HG02852 (cell line): Measurements from ENCODE around the gene ROCK2.
"Not testable (repeated sequence)": the region's sequence is repeated elsewhere in the genome, so short reads cannot be mapped to it uniquely, and the experiment has no call there.

Experiments
- ATAC-seq: cut with Tn5 transposase; IDR thresholded peaks from one replicate; pipeline ENCODE4 v1.9.1; 2021; ENCODE audit warnings: mild to moderate bottlenecking, moderate library complexity; ENCODE audit not compliant: unreplicated experiment

Gene ROCK2

DNA sequence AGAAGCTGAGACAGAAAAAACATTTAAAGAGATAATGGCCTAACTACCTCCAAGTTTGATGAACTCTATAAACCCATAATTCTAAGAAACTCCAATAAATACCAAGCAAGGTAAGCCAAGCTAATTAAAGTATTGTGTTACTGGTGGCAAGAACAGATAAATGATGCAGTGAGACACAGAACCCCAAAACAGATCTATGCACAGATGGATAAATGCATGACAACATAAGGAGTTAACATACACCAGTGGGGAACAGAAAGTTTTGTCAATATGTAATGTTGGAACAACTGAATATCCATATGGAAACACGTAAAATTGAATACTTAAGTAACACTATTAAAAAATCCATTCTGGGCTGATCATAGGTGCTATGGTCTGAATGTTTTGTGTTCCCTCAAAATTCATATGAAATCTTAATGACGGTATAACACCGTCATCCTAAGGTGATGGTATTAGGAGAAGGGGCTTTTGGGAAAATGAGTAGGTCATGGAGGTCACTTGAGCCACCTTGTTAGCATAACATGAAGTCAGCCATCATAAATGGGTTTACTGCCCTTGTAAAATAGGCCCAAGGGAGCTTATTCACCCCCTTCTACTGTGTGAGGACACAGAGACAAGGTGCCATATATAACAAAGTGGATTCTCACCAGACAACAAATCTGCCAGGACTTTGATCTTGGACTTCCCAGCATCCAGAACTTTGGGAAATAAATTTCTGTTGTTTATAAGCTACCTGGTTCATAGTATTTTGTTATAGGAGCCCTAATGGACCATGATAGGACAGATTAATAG is 102.8 kb downstream of the ROCK2 start:
- no peak for ATAC-seq

DNA sequence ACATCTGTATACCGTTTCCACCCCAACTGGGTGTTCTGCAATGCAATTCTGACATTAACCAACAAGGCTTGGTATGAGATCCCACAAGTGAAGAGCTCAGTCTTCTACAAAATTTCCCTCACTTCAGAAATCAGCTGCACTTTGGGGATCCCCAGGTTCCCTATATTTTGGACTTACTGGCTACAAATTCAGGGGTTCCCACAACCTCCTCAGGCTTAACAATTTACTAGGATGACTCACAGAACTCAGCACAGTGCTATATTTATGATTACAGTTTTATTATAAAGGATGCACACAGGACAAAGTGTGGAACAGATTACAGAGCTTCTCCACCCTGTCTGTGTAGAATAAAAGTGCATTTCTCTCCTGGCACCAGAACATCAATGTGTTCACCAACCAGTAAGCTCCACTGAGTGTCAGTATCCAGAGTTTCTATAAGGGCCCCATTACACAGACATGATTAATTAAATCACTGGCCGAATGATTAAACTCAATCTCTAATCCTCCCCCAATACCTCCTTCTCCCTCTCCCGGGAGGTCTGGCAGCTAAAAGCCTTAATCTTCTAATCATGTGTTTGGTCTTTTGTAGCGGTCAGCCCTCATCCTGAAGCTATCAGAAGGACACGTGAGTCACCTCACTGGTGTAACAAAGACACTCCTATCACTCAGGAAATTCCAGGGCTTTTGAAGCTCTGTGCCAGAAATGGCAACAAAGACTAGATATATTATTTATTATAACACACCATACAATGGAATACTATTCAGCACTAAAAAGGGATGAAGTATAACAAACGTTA is 104.6 kb downstream of the ROCK2 start:
- no peak for ATAC-seq

DNA sequence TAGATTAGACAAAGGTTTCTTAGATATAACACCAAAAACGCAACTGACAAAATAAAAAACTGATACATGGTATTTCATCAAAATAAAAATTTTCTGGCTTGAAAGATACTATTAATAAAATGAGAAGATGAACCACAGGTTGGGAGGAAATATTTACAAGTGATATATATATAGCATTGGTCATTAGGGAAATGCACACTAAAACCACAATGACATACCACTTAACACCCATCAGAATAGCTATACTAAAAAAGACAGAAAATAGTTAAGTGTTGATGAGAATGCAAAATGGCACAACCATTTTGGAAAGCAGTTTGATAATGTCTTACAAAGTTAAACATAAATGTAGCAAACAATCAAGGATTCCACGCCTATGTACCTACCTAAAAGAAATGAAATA is 105.3 kb downstream of the ROCK2 start:
- no peak for ATAC-seq

DNA sequence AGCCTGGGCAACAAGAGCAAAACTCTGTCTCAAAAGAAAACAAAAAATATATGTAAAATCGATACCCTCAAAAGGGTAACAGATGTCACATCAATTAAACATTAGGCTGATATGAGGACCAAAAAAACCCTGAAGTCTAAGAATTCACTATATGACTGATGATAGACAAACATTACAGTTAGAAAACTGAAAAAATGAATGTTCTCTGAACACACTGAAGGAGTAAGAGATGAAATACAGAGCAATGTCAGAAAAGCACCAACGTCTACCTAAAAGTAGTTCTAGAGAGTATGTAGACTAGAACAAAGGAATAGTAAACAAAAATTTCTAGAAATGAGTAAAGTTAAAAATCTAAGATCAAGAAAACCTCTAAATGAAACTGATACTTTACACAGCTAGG is 107.3 kb downstream of the ROCK2 start:
- ATAC-seq = no peak

DNA sequence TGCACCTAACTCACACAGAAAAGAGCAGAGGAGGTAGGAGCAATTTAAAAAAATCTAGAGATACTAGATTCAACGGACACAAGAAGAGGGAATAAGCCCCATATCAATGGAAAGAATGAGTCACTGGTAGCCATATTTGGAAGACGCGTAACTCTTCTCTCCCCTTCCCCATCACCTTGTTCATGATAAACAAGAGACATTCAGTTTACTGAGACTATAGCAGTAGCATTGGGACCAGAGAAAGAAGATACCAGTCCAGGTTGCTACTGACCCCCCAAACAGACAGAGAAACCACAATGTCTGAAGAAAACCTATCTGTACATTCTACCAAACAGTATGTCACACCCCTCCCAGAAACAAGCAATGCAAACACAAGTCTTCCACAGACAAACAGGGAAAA is 108.1 kb downstream of the ROCK2 start:
- no peak for ATAC-seq

DNA sequence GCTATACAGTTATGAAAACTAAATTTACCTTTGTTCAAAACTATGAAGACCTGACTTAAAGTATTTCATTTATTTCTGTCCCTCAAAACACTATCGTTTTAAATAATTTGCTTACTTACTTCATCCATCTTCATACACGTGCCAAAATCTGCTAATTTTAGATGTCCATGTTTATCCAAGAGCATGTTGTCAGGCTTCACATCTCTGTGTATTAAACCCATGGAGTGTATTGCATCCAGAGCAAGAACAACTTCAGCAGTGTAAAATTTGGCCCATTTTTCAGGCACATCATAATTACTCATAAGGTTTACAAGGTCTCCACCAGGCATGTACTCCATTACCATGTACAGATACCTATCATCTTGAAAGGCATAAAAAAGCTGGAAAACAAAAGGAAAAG is 108.9 kb downstream of the ROCK2 start:
- ATAC-seq = no peak

DNA sequence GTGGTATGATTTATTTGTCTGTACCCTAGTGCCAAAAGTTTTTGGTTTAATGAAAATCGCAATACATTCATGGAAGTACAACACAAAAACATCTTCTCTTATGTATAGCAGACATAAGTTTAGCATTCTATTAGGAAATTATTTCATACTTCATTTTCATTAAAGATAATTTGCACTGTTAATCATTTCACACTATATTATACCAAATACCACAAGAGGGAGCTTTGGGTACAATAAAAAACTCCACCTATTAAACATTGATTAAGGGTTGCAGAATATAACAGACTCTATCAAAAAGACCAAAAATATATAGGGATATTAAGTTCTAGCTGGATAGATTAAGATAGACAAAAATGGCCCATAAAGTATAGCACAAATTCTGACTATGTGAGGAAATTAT is 110.1 kb downstream of the ROCK2 start:
- ATAC-seq = no peak

DNA sequence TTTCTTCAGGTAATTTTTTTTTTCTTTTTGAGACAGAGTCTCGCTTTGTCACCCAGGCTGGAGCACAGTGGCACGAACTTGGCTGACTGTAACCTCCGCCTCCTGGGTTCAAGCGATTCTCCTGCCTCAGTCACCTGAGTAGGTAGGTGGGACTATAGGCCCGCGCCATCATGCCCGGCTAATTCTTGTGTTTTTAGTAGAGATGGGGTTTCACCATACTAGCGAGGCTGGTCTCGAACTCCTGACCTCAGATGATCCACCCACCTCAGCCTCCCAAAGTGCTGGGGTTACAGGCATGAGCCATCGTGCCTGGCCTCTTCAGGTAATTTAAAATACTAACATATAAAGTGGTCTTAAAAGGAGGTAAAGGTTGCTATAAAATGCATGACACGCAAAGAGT is 113.2 kb downstream of the ROCK2 start:
- ATAC-seq = not testable (repeated sequence)

DNA sequence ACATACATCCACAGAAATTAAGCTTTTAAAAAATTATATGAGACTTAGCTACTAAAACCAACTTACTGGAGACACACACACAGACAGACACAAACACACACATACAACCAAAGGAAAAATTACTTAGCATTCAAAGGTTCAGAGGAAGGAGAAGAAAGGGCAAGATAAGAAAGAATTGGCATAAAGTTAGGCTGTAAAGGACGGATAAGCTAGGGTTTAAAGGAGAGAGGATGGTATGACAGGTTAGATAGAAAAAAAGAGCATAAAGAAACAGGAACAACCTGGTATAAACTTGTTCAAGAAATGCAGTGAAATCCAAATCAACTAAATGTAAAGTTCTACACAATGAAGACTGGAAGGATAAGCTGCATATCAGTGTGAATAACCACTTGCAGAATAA is 115.7 kb downstream of the ROCK2 start:
- ATAC-seq = no peak

DNA sequence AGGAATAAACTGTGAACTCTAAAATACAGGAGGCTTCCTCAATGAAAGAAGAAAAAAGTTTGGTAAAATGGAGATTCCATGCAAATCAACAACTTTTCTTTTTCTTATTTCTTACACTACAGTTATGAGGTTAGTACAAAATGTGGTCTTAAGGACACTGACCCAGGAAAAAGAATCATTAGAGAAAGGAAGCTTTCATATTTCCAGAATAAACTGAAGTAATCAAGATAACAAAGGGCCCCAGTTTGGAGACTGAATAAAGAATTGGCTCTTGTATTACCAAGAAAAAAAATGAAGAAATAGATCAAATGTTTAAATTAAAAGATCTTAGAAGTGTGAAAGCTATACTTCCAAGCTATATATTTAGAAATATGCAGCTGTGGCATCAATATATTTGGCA is 116.8 kb downstream of the ROCK2 start:
- no peak for ATAC-seq

DNA sequence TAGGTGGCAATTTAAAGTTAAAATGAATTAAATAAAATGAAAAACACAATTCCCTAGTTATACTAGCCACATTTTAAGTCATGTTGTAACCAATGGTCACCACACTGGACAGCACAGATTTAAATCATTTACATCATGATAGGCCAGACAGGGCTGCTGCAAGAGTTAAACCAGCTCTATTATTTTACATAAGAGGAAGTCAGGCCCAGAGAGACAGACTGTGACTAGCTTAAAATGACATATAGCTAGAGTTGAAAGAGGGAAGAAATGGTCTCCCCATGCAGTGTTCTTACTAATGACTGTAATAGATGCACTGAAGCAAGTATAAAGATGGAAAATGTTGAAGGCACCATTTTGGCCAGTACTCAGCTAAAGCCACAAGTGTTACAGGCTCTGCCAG is 119.5 kb downstream of the ROCK2 start:
- ATAC-seq = no peak

DNA sequence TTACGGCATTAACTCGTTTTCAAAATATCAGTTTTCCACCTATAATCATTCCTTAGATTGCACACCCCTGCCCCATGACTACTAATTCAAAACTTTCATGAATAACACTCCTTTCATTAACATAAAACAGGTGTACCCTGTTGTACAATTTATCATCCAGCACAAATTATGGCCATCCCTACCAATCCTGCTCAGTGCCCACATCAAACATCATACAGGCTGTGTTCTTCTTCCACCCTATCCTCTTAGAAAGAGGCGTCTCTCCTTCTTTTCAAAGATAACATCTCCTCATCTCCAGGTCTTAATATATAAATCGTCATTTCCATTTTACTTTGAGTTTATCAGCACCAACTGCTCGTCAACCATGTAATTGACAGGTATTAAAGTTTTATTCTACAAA is 121.6 kb downstream of the ROCK2 start:
- no peak for ATAC-seq

DNA sequence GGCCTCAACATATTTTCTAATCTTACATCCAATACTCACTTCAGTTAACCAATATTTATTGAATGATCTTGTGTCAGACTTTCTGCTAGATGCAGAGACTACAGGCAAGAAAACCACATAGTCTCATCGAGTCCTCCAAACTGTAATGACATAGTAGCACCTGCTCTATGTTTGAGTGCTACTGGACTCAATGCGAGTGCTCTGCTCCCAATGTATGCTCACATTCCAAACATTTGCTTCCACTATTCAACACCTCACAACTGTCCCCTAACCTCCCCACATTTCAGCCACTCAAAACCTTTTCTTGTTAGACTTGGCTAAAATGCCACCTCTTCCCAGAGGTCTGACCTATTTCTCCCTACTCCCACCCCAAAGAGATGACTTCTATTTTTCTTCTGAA is 124.0 kb downstream of the ROCK2 start:
- ATAC-seq = no peak

DNA sequence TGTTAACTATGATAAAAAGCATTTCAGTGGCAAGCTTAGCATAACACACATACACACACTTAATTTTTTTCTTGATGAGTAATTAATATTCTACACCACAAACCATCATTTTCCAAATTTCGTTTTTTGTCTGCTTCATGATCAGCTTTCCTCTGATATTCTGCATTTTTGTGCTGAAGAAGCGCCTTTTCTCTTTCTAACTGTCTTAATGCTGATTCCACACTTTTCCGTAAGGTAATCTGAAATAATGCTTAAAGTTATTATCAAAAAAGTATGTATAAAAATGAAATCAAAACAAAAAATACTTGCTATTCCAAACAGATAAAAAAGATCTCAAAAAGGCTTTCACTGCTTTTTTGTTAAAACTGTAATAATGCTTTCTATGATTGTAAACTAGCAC is 129.0 kb downstream of the ROCK2 start:
- no peak for ATAC-seq

DNA sequence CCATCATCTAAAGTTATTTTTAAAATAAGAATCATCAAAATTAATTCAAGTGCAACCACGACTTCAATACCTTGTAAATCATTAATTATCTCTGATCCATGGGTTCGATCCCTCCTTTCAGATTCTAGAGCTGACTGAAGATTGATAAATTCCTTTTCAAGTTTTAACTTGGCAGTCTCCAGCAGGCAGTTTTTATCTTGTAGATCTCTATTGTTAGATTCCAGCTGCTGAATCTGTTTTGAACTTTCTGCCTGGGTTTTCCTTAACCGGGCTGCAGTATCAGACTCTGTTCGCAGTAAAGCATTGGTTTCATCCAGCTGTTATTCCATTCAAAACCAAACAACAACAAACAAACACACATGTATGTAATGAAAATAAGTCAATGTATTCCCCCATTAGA is 129.7 kb downstream of the ROCK2 start:
- no peak for ATAC-seq

DNA sequence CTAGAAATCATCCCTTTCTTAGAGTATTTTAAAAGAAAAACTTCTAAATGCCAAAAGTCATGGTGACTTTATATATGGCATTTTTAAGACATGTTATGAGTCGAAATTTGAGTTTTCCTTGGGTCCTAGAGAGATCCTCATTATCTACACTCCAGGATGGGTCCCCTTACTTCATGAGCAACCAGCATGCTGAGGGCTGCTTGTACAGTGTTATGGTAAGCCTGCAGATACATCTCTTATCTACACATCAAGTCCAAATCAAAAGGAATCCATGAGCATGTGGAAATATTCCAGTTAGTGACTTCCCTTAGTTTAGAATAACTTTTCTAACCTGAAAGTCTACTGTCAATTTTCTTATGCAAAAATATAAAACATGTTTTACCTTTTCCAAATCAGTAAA is 130.5 kb downstream of the ROCK2 start:
- no peak for ATAC-seq

DNA sequence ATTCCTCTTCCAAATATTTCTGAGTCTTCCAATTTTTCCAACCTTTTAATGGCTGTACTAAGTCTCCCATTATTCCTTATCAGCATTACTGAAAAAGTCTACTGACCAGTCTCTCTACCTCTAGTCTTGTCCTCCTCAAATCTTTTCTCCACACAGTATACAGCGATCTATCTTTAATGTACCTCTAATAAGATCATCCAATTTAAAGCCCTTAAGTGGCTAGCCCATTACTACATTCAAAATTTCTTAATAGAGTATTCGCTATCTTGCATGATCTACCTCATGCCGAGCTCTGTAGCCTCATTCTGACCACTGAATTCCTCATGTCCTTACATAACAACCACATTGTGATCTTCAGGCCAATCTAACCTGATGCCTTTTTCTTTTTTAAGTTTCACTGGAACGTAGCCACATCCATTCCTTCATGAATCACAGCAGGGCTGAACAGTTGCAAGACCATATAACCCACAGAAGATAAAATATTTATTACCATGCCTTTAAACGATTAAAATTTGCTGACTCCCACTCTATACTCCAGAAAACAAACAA is 131.3 kb downstream of the ROCK2 start:
- ATAC-seq = no peak

DNA sequence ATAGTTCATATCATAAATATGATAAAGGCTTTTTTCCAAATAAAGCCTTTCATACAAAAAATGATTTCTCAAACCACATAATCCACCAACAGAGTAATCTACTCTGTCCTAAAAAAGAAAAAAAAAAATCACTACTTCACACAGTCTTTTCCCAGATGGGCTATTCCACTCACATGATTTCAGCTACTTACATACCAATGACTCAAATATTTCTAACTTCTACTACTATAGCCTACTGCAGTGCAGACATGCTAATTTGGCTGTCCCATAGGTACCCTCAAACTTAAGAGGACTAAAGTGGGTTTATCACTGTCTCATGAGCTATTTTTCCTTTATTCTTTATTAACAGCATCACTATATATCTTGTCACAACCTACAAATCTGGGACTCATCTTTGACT is 131.8 kb downstream of the ROCK2 start:
- ATAC-seq = no peak

DNA sequence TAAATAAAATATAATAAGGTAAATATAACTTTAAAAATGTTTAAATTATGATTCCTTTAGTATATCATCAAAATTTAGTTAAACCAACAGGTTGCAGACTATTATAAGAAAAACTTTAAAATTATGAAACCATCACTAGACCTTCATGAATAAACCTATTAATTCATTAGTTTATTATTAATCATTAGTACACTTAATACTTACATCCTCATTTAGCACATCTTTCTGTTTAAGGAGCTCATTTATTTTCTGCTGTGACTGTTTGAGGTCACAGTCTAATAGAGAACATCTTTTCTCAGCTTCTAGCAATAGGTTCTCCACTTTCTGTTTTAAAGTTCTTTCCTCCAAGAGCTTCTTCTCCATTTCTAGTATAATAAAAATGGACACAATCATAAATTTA is 136.4 kb downstream of the ROCK2 start:
- no peak for ATAC-seq

DNA sequence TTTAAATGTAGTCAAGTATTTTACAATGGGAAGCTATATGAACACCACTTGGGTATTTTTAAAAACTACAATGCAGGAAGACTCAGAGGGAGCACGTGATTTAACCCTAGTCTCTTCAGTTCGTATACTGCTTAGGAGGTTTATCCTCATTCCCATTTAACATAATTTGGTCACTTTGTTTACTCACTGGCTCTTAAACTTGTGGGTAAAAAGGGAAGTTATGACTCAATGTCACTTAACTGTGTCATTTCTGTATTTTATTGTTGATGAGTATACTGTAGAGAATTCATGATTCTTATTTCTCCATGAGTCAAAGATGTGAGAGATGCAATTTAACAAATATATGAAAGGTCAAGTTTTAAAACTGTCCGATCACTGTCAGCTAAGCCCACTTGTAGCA is 141.0 kb downstream of the ROCK2 start:
- ATAC-seq = peak; percentile 71

DNA sequence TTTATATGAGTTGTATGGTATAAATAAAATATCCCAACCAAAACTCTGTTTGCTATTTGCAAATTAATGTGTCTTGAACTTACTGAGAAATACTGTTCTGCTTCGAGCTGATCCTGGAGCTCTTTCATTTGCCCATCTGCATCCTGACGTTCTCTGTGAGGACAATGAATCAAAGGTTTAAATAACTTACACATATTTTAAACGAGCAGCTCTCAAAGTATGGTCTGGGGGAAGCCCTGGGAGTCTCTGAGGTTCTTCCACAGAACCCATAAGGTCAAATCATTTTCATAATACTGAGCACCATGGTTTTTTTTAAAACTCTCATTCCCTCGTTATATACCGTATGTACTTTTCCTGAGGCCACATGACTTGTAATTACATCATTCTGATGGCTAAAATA is 142.5 kb downstream of the ROCK2 start:
- ATAC-seq = no peak

DNA sequence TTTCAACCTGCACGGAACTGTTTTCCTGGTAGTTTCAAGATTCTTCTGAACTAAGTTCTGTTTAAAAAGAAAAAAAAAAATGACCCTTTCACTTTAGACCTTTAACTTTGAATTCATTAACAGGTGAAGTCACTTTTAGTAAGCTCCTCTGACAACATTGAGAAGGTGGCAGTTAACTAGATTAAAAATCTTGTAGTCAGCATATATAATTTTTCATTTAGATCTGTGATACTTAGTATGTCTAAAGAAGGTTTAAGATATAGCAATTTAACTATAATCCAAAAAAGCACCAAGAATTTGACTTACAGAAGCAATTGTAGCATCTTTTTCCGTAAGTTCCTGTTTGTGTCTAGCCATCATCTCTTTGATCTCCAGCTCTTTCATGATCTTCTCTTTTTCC is 143.8 kb downstream of the ROCK2 start:
- no peak for ATAC-seq
